ENCODE data around the gene LAD1. TPM values are rescaled to one million over a fixed set of nuclear protein-coding genes. Genes with fewer than 3 reads are reported as not detected.

LAD1 gene
- total RNA-seq, 1 experiment from 2014 or later, result 30.1 TPM

DNA sequence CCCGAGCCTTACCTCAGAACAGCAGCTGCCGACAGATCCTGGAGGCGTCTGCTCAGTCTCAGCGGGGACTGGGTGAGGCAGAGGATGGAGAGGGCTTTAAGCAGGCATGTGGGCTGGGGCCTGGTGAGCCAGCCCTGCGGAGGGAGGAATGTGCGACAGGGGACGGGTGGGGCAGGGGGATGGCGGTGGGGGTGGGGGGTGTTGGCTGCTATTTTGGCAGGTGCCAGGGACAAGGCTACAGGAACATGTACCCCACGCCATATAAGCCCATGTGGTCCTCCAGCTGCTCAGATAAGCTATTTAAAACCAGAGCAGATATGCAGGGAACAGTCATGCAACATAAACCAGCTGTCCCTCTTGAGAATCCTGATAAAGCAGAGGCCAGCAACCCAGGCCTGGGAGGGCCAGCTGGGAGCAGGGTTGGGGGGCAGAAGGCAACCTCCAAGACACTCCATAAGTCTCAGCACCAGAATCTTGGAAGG lies 21.5 kb downstream of the LAD1 start, which contains the start of gene TNNT2:
Gene TNNT2, minus strand, starts transcription at position 70 of the 482 bp plus-strand sequence. CDS start 4,426 bp downstream, outside the sequence.
- no peaks in the 10 kb centered on the region; the same call in 1 of the 2 replicates for H3K27me3 ChIP-seq (ENCODE audit: insufficient read depth, low read length)
- H4K5ac ChIP-seq (ENCODE audit: insufficient read length, low read depth, low read length), result no peak within 1 kb of the TSS
- H4K8ac ChIP-seq (replicated peaks; ENCODE audit: insufficient read length, low read depth, low read length), result no peak within 1 kb of the TSS
- Mint-ChIP-seq H3K36me3 (ENCODE audit: insufficient read depth in 1 of 3, low read depth in 3 of 3) (peaks cover 0 to 9% (median 3%) of the 10 kb centered on the region in 3 experiments; a peak in 2 of 7 replicates), H3K27ac (peak within 1 kb of the TSS; percentile 98 to 99 (median 99)), H3K4me1 (peaks cover 58 to 64% of the 10 kb centered on the region in 2 experiments), H3K27me3 (ENCODE audit: low read depth) (peaks cover 7% of the 10 kb centered on the region), H3K4me3 (peak within 1 kb of the TSS; percentile 41 to 59; a peak in 4 of 5 replicates), H3K9me3 (no peaks in the 10 kb centered on the region)
- peak within 1 kb of the TSS; percentile 38 for H3K4me2 ChIP-seq (ENCODE audit: insufficient read depth, insufficient read length, low read length)
- H3K79me1 ChIP-seq (ENCODE audit: insufficient read depth, low read depth, low read length, poor library complexity, severe bottlenecking), result no peaks in the 10 kb centered on the region
- DNase-seq, result no peak
- H2AFZ ChIP-seq (ENCODE audit: low read length), result no peak within 1 kb of the TSS
- no peak within 1 kb of the TSS for H2BK5ac ChIP-seq (ENCODE audit: insufficient read length, low read length)
- peak within 1 kb of the TSS; percentile 95 for H3K27ac ChIP-seq (ENCODE audit: insufficient read length, low read depth, low read length)
- H3K23ac ChIP-seq (ENCODE audit: insufficient read length, low read depth, low read length), result no peak within 1 kb of the TSS
- H2BK15ac ChIP-seq (ENCODE audit: low read depth, low read length), result no peak within 1 kb of the TSS
- no peak within 1 kb of the TSS for H4K91ac ChIP-seq (ENCODE audit: insufficient read length, low read depth, low read length)
- no peaks in the 10 kb centered on the region for H3K9me3 ChIP-seq (ENCODE audit: control insufficient read depth, low read depth, low read length)
- peak within 1 kb of the TSS; percentile 35 for H2BK12ac ChIP-seq (ENCODE audit: insufficient read length, low read depth, low read length)
- peaks cover 19% of the 10 kb centered on the region; the same call in 1 of the 2 replicates for H3K4me1 ChIP-seq (ENCODE audit: insufficient read depth, low read length)
- no CpG with 5 or more reads among the region's 9 CpGs for WGBS (ENCODE audit: extremely low coverage, insufficient read length, low lambda C conversion rate)
- H2BK20ac ChIP-seq (ENCODE audit: low read depth, low read length, poor library complexity, severe bottlenecking), result no peak within 1 kb of the TSS
- H3K79me2 ChIP-seq (ENCODE audit: insufficient read depth, low read length), result no peaks in the 10 kb centered on the region
- H2BK120ac ChIP-seq (ENCODE audit: low read depth, low read length, poor library complexity, severe bottlenecking), result no peak within 1 kb of the TSS
- no peaks in the 10 kb centered on the region for H4K20me1 ChIP-seq (ENCODE audit: control insufficient read depth, insufficient read depth, insufficient read length)
- no peak within 1 kb of the TSS for H3T11ph ChIP-seq (ENCODE audit: low read length)
- TF ChIP-seq, protein P1, sequence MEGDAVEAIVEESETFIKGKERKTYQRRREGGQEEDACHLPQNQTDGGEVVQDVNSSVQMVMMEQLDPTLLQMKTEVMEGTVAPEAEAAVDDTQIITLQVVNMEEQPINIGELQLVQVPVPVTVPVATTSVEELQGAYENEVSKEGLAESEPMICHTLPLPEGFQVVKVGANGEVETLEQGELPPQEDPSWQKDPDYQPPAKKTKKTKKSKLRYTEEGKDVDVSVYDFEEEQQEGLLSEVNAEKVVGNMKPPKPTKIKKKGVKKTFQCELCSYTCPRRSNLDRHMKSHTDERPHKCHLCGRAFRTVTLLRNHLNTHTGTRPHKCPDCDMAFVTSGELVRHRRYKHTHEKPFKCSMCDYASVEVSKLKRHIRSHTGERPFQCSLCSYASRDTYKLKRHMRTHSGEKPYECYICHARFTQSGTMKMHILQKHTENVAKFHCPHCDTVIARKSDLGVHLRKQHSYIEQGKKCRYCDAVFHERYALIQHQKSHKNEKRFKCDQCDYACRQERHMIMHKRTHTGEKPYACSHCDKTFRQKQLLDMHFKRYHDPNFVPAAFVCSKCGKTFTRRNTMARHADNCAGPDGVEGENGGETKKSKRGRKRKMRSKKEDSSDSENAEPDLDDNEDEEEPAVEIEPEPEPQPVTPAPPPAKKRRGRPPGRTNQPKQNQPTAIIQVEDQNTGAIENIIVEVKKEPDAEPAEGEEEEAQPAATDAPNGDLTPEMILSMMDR (conservative IDR thresholded peaks at IDR 0.05), result no peak
- no peak within 1 kb of the TSS for H3K4ac ChIP-seq (ENCODE audit: low read depth, low read length)
- peak within 1 kb of the TSS; percentile 93 for H3K18ac ChIP-seq (ENCODE audit: insufficient read length, low read depth, low read length)
- no peak within 1 kb of the TSS for H2AK5ac ChIP-seq (ENCODE audit: insufficient read length, low read length)
- no peak within 1 kb of the TSS for H3K9ac ChIP-seq (ENCODE audit: extremely low read depth, insufficient read length, low read length)
- no peaks in the 10 kb centered on the region for H3K23me2 ChIP-seq (ENCODE audit: insufficient read length, low read depth, low read length, poor library complexity, severe bottlenecking)
- H3K56ac ChIP-seq (ENCODE audit: insufficient read length, low read depth, low read length), result no peak within 1 kb of the TSS
- peak within 1 kb of the TSS; percentile 59 for H3K14ac ChIP-seq (ENCODE audit: insufficient read depth, low read length)
